ENCODE results near the gene MS4A10.

MS4A10 gene

DNA sequence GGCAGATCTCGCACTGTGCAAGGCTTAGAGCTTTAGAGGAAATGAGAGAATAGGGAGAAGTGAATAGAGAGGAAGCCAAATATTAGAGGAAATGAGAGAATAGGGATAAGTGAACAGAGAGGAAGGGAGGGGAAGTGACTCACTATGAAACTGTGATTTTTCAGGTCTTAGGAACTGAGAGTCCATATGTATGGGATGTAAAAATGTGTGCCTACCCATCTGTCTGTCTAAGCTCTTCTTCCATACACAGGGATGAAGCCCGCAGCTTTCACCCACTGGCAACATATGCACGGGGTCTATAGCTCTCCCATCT lies 50.4 kb downstream of the MS4A10 start:
- no peak overlapping the region for H3K4me3 ChIP-seq (ENCODE audit: low read depth, low read length)
- DNase-seq (ENCODE audit: low read depth) = no peak
- no peak for TF ChIP-seq MAX (IDR thresholded peaks at IDR 0.05; ENCODE audit: low read depth, low read length)

- no peak for TF ChIP-seq POLR2A (IDR thresholded peaks at IDR 0.05; ENCODE audit: extremely low read depth, insufficient read length)
- TF ChIP-seq, protein P1, sequence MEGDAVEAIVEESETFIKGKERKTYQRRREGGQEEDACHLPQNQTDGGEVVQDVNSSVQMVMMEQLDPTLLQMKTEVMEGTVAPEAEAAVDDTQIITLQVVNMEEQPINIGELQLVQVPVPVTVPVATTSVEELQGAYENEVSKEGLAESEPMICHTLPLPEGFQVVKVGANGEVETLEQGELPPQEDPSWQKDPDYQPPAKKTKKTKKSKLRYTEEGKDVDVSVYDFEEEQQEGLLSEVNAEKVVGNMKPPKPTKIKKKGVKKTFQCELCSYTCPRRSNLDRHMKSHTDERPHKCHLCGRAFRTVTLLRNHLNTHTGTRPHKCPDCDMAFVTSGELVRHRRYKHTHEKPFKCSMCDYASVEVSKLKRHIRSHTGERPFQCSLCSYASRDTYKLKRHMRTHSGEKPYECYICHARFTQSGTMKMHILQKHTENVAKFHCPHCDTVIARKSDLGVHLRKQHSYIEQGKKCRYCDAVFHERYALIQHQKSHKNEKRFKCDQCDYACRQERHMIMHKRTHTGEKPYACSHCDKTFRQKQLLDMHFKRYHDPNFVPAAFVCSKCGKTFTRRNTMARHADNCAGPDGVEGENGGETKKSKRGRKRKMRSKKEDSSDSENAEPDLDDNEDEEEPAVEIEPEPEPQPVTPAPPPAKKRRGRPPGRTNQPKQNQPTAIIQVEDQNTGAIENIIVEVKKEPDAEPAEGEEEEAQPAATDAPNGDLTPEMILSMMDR (IDR thresholded peaks at IDR 0.05; ENCODE audit: low read depth, low read length) = no peak
- no peak for TF ChIP-seq MAX (IDR thresholded peaks at IDR 0.05; ENCODE audit: low read depth, low read length)
- TF ChIP-seq MYC (IDR thresholded peaks at IDR 0.05; ENCODE audit: low read depth, low read length) = no peak
- no peak overlapping the region for H3K4me3 ChIP-seq (ENCODE audit: low read depth, low read length)
- no peak for DNase-seq (ENCODE audit: low read depth)
Measured at GRCh38 chr11:60836866-60837515, 51.9 kb downstream of the MS4A10 start.

- no peak for DNase-seq (ENCODE audit: low read depth)
- TF ChIP-seq, protein P1 (IDR thresholded peaks at IDR 0.05; ENCODE audit: low read depth, low read length) = no peak
- TF ChIP-seq MYC (IDR thresholded peaks at IDR 0.05; ENCODE audit: low read depth, low read length) (no peak), MAX (IDR thresholded peaks at IDR 0.05; ENCODE audit: low read depth, low read length) (no peak), POLR2A (IDR thresholded peaks at IDR 0.05; ENCODE audit: extremely low read depth, insufficient read length) (no peak)
- no peak overlapping the region for H3K4me3 ChIP-seq (ENCODE audit: low read depth, low read length)
Measured at GRCh38 chr11:60838132-60838531, 53.0 kb downstream of the MS4A10 start.

DNA sequence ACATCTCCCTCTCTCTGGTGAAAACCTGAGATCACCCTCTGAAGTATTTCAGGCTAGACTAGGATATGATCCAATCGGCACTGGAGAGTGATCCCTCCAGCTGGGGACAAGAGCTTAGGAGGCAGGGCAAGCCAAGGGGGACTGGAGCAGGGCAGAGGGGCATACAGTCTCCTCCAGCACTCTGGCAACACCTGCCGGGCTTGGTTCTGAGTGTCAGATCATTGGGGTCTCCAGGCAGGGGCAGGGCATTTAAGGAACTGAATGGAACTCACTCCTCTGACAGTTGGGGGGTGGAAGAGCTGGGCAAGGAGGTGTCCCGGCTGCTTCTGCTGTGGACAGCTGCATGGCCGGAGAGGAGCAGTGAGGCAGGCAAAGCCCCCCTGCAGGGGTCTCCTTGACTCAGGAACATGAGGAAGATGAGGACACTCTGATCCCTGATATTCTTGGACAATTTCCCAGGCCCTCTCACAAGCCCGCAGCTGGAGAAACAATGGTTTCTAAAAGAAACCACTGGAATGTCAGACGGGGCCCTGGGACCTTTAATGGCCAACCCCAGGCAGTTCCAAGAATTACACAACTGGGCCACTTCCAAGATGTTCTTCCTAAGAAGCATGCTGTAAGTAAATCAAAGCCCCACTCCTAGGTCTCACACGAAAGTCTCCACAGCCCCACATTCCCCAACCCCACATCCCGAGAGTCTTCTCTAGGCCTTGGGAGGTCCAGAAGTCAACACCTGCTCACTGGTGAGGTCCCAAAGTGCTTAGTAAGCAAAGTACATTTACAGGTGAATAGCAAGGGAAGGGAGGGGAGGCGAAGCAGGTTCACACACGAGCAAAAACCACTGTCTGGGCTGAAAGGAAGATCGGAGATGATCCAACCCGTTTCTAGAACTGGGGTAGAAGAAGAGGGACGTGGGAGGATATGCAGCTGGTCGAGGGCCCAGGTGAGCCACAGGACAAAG lies 55.6 kb downstream of the MS4A10 start:
- DNase-seq (ENCODE audit: low read depth) = no peak
- H3K4me3 ChIP-seq (ENCODE audit: low read depth, low read length) = no peak overlapping the region
- TF ChIP-seq POLR2A (IDR thresholded peaks at IDR 0.05; ENCODE audit: extremely low read depth, insufficient read length) = no peak
- TF ChIP-seq MYC (IDR thresholded peaks at IDR 0.05; ENCODE audit: low read depth, low read length) = no peak
- TF ChIP-seq MAX (IDR thresholded peaks at IDR 0.05; ENCODE audit: low read depth, low read length) = no peak
- TF ChIP-seq, protein P1 (IDR thresholded peaks at IDR 0.05; ENCODE audit: low read depth, low read length) = no peak

DNA sequence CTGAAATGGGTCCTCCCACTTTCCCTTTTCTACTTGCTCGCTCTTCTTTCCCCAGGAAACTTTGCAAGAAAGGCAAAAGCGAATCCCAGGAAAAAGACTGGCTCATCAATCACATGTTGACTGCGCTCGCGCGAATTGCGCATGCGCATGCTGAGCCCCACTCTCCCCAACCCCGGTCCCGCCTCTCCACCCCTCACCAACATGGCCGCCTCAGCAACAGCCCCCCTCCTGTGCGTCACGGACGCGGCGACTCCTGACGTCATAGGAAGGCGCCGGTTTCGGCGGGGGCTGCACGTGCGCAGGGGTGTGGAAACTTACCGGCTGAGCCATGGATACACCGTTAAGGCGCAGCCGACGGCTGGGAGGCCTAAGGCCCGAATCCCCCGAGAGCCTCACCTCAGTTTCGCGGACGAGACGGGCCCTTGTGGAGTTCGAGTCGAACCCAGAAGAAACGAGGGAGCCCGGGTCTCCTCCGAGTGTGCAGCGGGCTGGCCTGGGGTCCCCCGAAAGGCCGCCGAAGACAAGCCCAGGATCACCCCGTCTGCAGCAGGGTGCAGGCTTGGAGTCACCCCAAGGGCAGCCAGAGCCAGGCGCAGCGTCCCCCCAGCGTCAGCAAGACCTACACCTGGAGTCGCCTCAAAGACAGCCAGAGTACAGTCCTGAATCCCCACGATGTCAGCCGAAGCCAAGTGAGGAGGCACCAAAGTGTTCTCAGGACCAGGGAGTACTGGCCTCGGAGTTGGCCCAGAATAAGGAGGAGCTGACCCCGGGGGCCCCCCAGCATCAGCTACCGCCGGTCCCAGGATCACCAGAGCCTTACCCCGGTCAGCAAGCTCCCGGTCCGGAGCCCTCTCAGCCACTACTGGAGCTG lies 56.9 kb downstream of the MS4A10 start, which contains the start of gene CCDC86:
Gene CCDC86 (plus strand): TSS at position 317 of the 871 bp plus-strand sequence. CDS start 12 bp downstream, at position 329.
- H3K4me3 ChIP-seq (ENCODE audit: low read depth, low read length) = peak within 1 kb of the TSS; percentile 95
- DNase-seq (ENCODE audit: low read depth) = peak; percentile 97
- TF ChIP-seq MYC (IDR thresholded peaks at IDR 0.05; ENCODE audit: low read depth, low read length) = peak; percentile 100
- TF ChIP-seq, protein P1 (IDR thresholded peaks at IDR 0.05; ENCODE audit: low read depth, low read length) = no peak
- peak; percentile 39 for TF ChIP-seq POLR2A (IDR thresholded peaks at IDR 0.05; ENCODE audit: extremely low read depth, insufficient read length)
- TF ChIP-seq MAX (IDR thresholded peaks at IDR 0.05; ENCODE audit: low read depth, low read length) = peak; percentile 99
